NCI-H146 treated with DMSO at 0.1 percent for 48 hours (cell line): ENCODE measurements around the gene CCDC102B.
A peak's percentile ranks its signal among the peaks of the same experiment; 100 is the strongest.
"Not testable (repeated sequence)": the region's sequence is repeated elsewhere in the genome, so short reads cannot be mapped to it uniquely, and the experiment has no call there.

Experiments used
- DNase-seq: peaks from one replicate; lab custom pipeline; 2025; ENCODE audit not compliant: unreplicated experiment; lab: John Stamatoyannopoulos, UW

Gene CCDC102B

GRCh38 chr18:68826121-68826520 lies 28.2 kb downstream of the CCDC102B start:
- no peak for DNase-seq

GRCh38 chr18:68830256-68831045 lies 32.6 kb downstream of the CCDC102B start:
- DNase-seq = no peak

GRCh38 chr18:68833756-68834155 lies 35.9 kb downstream of the CCDC102B start:
- no peak for DNase-seq

GRCh38 chr18:68837665-68838451 lies 40.0 kb downstream of the CCDC102B start:
- DNase-seq = no peak

GRCh38 chr18:68839701-68840100 lies 41.8 kb downstream of the CCDC102B start:
- no peak for DNase-seq

- no peak for DNase-seq
Observed at GRCh38 chr18:68840554-68841263, 42.8 kb downstream of the CCDC102B start.

GRCh38 chr18:68841301-68841700 lies 43.4 kb downstream of the CCDC102B start:
- no peak for DNase-seq

- no peak for DNase-seq
Observed at GRCh38 chr18:68842951-68843350, 45.1 kb downstream of the CCDC102B start.

- no peak for DNase-seq
Observed at GRCh38 chr18:68843473-68844089, 45.7 kb downstream of the CCDC102B start.

GRCh38 chr18:68847219-68847837 lies 49.4 kb downstream of the CCDC102B start:
- peak; percentile 69 for DNase-seq

GRCh38 chr18:68848242-68848641 lies 50.4 kb downstream of the CCDC102B start:
- DNase-seq = no peak

- no peak for DNase-seq
Observed at GRCh38 chr18:68854786-68855391, 57.0 kb downstream of the CCDC102B start.

- no peak for DNase-seq
Observed at GRCh38 chr18:68855491-68855890, 57.6 kb downstream of the CCDC102B start.

- DNase-seq = peak; percentile 81
Observed at GRCh38 chr18:68861365-68861764, 63.5 kb downstream of the CCDC102B start.

- DNase-seq = no peak
Observed at GRCh38 chr18:68865021-68865420, 67.1 kb downstream of the CCDC102B start.

- no peak for DNase-seq
Observed at GRCh38 chr18:68865503-68865902, 67.6 kb downstream of the CCDC102B start.

GRCh38 chr18:68873003-68873402 lies 75.1 kb downstream of the CCDC102B start:
- DNase-seq = no peak

- DNase-seq = no peak
Observed at GRCh38 chr18:68874361-68874760, 76.5 kb downstream of the CCDC102B start.

GRCh38 chr18:68879947-68880346 lies 82.1 kb downstream of the CCDC102B start:
- not testable (repeated sequence) for DNase-seq

GRCh38 chr18:68887410-68887809 lies 89.5 kb downstream of the CCDC102B start:
- DNase-seq = no peak
